Activated CD4-positive, CD25-positive, alpha-beta regulatory T cell (primary cell): ENCODE measurements around the gene OPCML.

Experiments used
- DNase-seq, 4 experiments: peaks; one replicate each; lab custom pipeline; 2025; lab: John Stamatoyannopoulos, UW

Gene OPCML

GRCh38 chr11:133133050-133133449, 399.3 kb downstream of the OPCML start:
- no peak for DNase-seq

GRCh38 chr11:133127741-133128140, 404.6 kb downstream of the OPCML start:
- no peak for DNase-seq

- no peak for DNase-seq
Observed at GRCh38 chr11:133123796-133124195, 408.5 kb downstream of the OPCML start.

DNA sequence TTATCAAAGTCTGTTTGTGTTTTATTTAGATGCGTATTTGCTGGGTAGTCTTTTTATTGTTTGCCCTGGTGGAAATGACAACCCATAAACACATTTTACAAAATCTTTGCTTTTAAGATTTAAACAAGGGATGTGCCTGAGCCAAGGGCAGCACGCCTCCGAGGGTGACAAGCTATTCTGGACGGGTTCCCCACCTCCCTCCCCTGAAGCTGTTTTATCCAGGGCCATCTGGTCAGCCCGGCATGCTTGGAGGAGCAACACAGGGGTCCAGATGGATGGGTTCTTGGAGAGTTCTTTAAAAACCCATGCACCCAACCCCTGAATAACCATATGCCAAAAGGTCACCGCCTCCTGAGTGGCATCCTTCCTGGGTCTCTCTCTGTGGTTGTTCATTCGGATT, 408.9 kb downstream of the OPCML start:
- no peak for DNase-seq

DNA sequence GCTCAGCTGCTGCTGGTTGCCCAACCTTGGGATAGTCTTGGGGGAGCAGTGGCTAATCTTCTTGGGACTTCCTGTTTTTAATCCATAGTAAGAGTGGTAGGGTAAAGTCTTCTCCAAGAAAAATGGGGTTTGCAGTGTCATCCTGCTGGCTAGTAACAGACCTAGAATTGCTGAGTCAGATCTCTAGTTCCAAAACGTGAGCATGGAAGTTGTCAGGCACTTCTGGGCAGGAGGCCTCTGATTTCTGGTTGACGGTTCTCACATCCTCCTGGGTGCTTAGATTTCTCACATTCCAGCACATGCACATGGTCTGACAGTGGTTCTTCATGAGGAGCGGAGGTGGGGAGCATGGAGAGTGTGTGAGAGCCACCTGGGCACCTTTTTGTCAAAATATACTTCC, 410.0 kb downstream of the OPCML start:
- DNase-seq, result no peak

DNA sequence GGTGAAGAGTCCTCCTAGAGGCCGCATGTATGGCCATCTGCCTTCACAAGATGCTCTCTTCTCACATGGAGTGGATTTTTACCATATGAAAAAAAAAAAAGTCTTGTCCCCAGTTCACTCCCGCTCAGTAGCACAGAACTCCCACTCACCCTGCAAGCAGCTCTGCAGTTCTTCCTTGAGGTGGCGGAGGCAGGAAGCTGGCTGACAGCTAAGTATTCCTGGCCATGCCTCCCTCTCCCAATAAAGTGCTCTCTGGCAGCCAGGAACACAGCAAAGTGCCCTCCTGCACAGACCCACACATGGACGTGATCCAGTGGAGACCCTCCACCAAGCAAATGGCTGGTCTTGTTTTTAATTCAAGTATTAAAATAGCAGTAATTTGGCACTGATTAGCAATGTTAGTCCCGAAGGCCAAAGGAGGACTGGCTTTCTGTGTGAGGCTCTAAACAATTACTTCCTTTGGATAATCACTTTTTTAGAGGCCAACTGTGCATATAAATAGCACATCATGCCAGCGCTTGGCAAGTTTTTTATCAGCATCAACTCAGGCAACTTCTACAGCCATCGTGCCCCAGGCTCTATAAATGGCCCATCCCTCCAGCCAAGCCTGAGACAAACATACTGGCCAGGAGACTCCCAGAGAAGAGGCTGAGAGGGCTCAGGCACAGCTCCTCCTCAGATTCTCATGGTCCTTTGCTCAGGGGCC, 413.6 kb downstream of the OPCML start:
- DNase-seq, result no peak

- DNase-seq, result no peak
Observed at GRCh38 chr11:133115099-133115498, 417.2 kb downstream of the OPCML start.

GRCh38 chr11:133107763-133108162, 424.5 kb downstream of the OPCML start:
- no peak for DNase-seq

- DNase-seq, result no peak
Observed at GRCh38 chr11:133107136-133107535, 425.2 kb downstream of the OPCML start.

GRCh38 chr11:133106417-133106816, 425.9 kb downstream of the OPCML start:
- no peak for DNase-seq

DNA sequence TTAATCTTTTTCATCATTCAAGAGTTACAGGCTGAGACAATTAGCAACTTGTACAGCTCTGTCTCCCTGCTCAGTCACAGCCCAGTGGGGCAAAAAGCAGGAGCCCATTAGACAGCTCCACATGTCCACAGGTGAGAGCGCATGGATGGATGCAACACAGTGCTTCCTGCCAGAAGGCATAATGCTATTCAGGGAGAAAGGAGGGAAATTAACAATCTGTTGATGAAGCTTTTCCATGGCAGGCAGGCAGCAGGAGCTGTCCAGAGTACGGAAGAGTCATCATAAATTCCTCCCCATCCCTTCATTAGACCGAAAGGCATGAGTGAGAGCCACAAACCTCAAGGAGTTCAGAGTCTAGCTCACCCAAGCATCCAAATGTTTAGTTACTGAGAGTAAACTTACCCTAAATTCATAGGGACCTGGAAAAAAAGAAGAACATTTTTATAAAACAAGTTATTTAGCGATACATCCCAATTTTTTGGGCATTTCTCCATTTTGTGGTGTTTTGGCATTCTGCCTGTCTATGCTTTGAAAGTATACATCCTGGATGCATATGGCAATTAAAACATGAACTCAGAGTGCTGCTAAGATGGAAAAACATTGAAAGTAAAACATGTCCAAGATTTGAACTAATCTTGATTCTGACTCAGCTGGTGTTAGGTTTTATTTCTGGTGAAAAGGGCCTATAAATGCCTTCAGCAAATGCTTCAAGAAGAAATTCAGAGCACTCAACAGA, 428.1 kb downstream of the OPCML start:
- no peak for DNase-seq

DNA sequence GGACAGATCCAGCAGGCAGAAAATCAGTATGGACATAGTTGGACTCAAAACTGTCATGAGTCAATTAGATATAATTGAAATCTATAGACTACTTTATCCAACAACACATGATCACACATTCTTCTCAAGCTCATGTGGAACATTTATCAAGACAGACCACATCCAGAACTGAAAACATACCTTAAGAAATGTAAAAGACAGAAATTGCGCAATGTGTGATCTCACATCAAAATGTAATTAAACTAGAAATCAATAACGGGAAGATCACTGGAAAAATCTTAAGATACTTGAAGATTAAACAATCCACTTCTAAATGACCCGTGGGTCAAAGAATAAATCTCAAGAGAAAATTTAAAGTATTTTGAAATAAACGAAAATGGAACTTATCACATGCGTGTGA, 435.3 kb downstream of the OPCML start:
- no peak for DNase-seq

- no peak for DNase-seq
Observed at GRCh38 chr11:133086518-133086917, 445.8 kb downstream of the OPCML start.

GRCh38 chr11:133082841-133083488, 449.3 kb downstream of the OPCML start:
- peak in 2 of 4 experiments; percentile 5 to 8 for DNase-seq

GRCh38 chr11:133082453-133082781, 449.9 kb downstream of the OPCML start:
- DNase-seq, result peak in 1 of 4 experiments; percentile 7

DNA sequence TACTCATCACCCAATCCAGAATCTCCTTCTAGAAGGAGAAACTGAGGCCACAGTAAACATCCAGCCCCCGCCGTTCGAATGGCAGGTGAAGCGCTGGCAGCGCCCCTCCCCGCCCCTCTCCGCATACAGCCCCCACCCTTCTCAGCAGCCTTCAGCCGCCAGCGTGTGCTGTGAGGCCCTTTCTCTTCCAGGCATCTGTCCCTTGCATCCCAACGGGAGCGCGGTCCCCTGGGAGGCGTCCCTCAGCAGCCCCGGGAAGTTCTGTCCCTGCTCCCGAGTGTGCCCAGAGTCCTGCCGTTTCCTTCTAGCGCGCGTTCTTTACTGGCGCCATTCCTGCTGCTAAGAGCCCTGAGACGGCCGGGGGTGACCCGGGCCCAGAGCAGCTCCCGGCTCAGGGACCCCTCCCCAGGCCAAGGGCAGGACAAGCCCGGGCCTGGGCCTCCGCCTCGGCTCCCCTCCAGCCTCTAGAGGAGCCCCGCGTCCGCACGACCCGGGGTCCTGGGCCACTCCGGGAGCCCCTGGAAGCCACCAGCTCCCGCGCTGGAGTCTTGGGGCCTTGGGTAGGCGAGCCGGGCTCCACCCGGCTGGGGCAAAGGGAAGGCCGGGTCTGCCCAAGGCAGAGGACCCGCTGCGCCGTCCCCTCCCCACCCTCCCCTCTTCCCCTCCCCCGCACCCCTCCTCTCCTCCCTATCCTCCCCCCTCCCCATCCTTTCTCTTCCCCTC, 450.4 kb downstream of the OPCML start:
- no peak for DNase-seq

- DNase-seq, result no peak
Observed at GRCh38 chr11:133081020-133081419, 451.3 kb downstream of the OPCML start.

DNA sequence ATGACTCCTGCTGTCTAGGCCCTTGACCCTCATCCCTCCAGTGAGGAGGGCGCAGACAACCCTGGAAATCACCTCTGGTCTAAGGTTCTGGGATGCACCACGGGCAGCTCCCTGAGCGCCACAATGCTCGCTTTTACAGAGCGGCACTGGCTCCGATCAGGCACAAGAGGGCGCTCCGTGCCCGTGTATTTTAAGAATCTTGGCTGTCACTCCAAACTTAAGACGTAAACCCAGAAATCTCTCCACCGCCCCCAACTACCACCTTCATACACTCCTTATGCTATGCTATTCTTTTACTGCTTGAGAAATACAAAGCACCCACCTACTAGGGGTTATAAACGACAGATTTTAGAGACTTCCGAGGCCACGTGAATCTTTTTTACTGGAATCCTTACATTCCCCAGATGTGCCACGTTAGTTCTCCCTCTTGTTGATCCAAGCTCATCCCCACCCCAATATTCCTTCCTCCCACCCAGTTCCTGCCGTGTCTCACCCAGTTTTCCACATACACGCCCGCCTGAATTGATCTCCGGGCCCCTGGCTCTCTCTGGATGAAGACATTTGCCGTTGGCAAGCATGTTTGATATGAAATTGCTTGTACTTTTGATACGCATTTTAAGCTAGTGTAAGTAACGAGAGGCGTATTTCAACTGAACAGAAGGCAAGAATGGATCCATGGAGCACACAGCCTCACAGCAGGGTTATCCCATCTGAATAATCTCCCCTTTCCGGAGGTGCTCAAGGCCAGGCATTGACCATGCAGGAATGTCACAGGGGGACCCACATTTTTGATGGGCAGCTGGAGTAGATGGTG, 453.5 kb downstream of the OPCML start:
- DNase-seq, result no peak

DNA sequence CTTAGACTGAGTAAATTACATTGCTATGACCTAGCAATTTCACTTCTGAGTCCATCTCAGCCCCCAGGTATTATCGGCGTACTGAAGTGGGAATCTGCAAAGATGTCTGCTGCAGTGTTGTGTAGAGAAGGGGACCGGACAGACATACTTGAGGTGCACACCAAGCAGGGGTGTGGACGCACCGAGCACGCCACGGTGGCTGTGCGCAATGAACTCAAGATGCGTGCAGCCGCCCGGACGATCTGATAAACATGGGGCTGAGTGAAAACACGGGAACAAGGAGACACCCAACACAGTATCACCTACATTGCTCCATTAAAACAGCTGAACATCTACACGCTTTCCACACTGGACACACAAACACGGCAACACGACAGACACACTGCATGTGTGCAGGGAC, 454.3 kb downstream of the OPCML start:
- no peak for DNase-seq

- DNase-seq, result no peak
Observed at GRCh38 chr11:133075351-133075750, 456.9 kb downstream of the OPCML start.

DNA sequence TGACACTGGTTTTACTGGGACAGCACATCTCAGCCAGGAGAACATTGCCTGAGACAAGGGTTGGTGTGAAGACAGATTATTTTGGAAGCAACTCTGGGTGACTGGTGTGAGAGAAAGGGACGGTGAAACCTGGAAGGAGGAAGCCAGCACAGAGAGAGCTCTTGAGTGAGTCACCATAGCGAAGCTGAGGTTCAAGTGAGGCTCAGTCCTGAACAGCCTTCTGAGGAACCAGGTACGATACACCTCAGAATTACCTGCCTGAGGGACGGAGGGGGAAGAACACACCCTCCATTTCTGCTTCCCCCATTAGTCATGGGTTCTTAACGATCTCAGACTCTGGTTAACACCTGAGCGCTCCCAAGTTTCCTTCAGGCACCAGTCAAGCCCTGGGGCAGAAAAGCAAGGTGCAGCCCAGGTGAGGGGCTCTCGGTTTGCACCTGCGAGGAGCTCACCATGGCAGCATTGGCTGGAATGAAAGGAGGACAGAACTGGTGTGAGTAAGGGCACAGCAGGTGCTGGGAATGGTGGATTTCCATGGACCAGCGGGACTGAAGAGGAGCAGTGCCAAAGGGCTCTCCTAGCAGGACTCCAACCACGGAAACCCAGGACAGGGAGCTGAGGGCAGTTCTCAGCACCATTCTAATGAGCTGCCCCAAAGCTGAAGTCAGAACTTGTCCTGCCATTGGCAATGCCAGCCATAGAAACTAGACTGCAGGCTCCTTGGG, 459.3 kb downstream of the OPCML start:
- DNase-seq, result no peak
